GM03348 (cell line): ENCODE data around the gene PIP5K1B.

ENCODE experiments used
- DNase-seq: peaks from one replicate; pipeline ENCODE4 v3.0.0; 2012; ENCODE audit warnings: low spot score

Gene PIP5K1B

GRCh38 chr9:68912561-68912960 is 207.5 kb downstream of the PIP5K1B start:
- no peak for DNase-seq

GRCh38 chr9:68913054-68913453 is 208.0 kb downstream of the PIP5K1B start:
- DNase-seq = no peak

- no peak for DNase-seq
These were observed 209.7 kb downstream of the PIP5K1B start for GRCh38 chr9:68914751-68915150.

GRCh38 chr9:68919661-68920060 is 214.6 kb downstream of the PIP5K1B start:
- DNase-seq = no peak

- no peak for DNase-seq
These were observed 215.9 kb downstream of the PIP5K1B start for GRCh38 chr9:68920921-68921320.

- DNase-seq = no peak
These were observed 218.4 kb downstream of the PIP5K1B start for GRCh38 chr9:68923480-68923879.

- DNase-seq = no peak
These were observed 220.1 kb downstream of the PIP5K1B start for GRCh38 chr9:68925175-68925574.

- no peak for DNase-seq
These were observed 222.1 kb downstream of the PIP5K1B start for GRCh38 chr9:68927165-68927564.

GRCh38 chr9:68931821-68932220 is 226.8 kb downstream of the PIP5K1B start:
- no peak for DNase-seq

GRCh38 chr9:68932458-68932857 is 227.4 kb downstream of the PIP5K1B start:
- no peak for DNase-seq

- DNase-seq = no peak
These were observed 228.6 kb downstream of the PIP5K1B start for GRCh38 chr9:68933434-68934328.

- no peak for DNase-seq
These were observed 229.2 kb downstream of the PIP5K1B start for GRCh38 chr9:68934329-68934644.

- DNase-seq = no peak
These were observed 235.5 kb downstream of the PIP5K1B start for GRCh38 chr9:68940573-68940972.

- no peak for DNase-seq
These were observed 236.9 kb downstream of the PIP5K1B start for GRCh38 chr9:68941780-68942459.

GRCh38 chr9:68942790-68943189 is 237.8 kb downstream of the PIP5K1B start:
- DNase-seq = no peak

- DNase-seq = no peak
These were observed 242.0 kb downstream of the PIP5K1B start for GRCh38 chr9:68947015-68947414.

GRCh38 chr9:68947842-68948569 is 243.0 kb downstream of the PIP5K1B start:
- DNase-seq = no peak

GRCh38 chr9:68949271-68950000 is 244.4 kb downstream of the PIP5K1B start:
- DNase-seq = no peak

GRCh38 chr9:68950188-68950587 is 245.1 kb downstream of the PIP5K1B start:
- no peak for DNase-seq

GRCh38 chr9:68950689-68951088 is 245.6 kb downstream of the PIP5K1B start:
- no peak for DNase-seq

GRCh38 chr9:68951879-68952659 is 247.0 kb downstream of the PIP5K1B start:
- DNase-seq = no peak
